ENCODE data around the gene TMEM238. TPM values are rescaled to one million over a fixed set of nuclear protein-coding genes. Genes with fewer than 3 reads are reported as not detected.
A peak's percentile ranks its signal among the peaks of the same experiment; 100 is the strongest.

TMEM238 gene
- total RNA-seq, 1 donor from 2014 or later, result 1.4 TPM

DNA sequence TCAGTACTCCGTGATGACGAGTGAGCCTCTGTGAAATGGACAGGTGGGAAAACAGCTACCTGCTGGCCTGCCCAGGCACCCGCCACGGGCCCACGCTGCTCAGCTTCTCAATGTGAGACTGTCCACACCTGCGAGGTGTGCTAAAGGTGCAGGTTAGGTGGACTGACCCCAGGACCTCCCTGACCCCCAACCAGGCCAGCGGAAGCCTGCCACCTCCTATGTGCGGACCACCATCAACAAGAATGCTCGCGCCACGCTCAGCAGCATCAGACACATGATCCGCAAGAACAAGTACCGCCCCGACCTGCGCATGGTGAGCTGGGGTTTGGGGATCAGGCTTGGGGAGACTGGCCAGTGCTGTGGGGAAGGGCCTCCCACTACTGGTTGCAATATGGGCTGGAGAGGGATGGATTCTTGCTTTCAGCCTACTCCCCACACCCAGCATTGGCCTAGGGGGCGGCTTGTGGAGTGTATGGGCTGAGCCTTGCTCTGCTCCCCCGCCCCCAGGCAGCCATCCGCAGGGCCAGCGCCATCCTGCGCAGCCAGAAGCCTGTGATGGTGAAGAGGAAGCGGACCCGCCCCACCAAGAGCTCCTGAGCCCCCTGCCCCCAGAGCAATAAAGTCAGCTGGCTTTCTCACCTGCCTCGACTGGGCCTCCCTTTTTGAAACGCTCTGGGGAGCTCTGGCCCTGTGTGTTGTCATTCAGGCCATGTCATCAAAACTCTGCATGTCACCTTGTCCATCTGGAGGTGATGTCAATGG is 3.8 kb upstream of the TMEM238 start:
- no peak for DNase-seq (ENCODE audit: low read depth)
- H3K36me3 ChIP-seq (ENCODE audit: control insufficient read depth, insufficient read depth, low read length), result peaks cover 4% of the 10 kb centered on the region
- TF ChIP-seq, protein P1, sequence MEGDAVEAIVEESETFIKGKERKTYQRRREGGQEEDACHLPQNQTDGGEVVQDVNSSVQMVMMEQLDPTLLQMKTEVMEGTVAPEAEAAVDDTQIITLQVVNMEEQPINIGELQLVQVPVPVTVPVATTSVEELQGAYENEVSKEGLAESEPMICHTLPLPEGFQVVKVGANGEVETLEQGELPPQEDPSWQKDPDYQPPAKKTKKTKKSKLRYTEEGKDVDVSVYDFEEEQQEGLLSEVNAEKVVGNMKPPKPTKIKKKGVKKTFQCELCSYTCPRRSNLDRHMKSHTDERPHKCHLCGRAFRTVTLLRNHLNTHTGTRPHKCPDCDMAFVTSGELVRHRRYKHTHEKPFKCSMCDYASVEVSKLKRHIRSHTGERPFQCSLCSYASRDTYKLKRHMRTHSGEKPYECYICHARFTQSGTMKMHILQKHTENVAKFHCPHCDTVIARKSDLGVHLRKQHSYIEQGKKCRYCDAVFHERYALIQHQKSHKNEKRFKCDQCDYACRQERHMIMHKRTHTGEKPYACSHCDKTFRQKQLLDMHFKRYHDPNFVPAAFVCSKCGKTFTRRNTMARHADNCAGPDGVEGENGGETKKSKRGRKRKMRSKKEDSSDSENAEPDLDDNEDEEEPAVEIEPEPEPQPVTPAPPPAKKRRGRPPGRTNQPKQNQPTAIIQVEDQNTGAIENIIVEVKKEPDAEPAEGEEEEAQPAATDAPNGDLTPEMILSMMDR (IDR thresholded peaks at IDR 0.05; ENCODE audit: insufficient read depth, low read length, poor library complexity, severe bottlenecking), result no peak
- peak overlapping the region; percentile 82 for H3K4me3 ChIP-seq (ENCODE audit: low read depth, low read length)
- no peaks in the 10 kb centered on the region for H3K27me3 ChIP-seq (ENCODE audit: control insufficient read depth, insufficient read depth, low read length)

DNA sequence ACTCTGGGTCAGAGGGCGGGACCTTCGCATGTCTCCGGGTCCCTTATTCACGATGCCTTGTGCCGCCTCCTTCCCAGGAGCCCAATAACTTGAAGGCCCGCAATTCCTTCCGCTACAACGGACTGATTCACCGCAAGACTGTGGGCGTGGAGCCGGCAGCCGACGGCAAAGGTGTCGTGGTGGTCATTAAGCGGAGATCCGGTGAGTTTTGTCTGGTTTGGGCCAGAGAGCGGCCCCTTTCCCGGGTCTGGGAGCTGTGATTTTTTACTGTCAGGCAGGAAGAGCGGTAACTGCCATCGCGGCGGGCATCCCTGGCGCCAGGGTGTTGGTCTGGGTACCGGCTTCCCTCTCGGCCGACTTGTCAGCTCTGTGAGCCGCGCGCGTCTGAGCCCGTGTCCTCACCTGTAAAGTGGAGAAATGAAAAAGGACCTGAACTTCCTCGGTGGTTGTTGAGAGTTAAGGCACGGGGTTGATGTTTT is 2.4 kb upstream of the TMEM238 start:
- no peak for DNase-seq (ENCODE audit: low read depth)
- H3K27me3 ChIP-seq (ENCODE audit: control insufficient read depth, insufficient read depth, low read length), result no peaks in the 10 kb centered on the region
- TF ChIP-seq, protein P1 (IDR thresholded peaks at IDR 0.05; ENCODE audit: insufficient read depth, low read length, poor library complexity, severe bottlenecking), result no peak

DNA sequence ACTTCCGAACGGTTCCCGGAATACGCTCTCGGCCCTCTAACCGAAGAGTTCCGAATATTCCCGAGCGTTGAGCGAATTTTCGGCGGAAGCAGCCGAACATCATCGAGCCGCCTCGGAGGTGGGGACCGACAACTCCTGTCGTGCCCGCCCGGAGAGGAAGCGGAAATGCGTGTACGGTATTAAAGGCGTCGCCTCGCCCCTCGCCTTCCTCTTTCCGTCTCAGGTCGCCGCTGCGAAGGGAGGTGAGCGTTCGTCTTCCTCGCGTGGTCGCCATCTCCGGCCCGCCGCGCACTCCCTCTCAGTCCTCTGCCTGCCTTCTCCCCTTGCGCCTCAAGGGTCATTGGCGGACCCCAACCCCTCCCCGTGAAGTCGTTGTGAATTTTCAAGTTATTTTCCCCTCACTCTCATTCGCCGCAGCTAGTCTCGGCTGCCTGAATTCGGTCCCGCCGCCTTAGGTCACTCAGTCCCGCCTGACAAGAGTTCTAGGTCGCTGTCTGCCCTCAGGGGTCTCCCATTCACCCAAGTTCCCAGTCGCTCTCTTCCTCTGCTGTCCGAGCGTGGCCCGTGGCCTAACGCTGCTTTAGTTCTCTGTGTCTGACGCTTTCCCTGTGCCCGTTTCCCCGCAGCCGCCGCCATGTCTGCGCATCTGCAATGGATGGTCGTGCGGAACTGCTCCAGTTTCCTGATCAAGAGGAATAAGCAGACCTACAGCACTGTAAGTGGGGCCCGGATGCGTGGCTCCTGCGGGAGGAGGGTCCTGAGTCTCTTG is 1.8 kb upstream of the TMEM238 start, which contains the start of gene RPL28:
RPL28 (plus strand) TSS at position 209 of the 769 bp plus-strand sequence; CDS start at position 635, 426 bp downstream.
- Histone ChIP-seq H3K4me3 (ENCODE audit: low read depth, low read length) (peak within 1 kb of the TSS; percentile 82), H3K27me3 (ENCODE audit: control insufficient read depth, insufficient read depth, low read length) (no peaks in the 10 kb centered on the region), H3K36me3 (ENCODE audit: control insufficient read depth, insufficient read depth, low read length) (peaks cover 4% of the 10 kb centered on the region)
- peak; percentile 78 for DNase-seq (ENCODE audit: low read depth)
- TF ChIP-seq, protein P1 (IDR thresholded peaks at IDR 0.05; ENCODE audit: insufficient read depth, low read length, poor library complexity, severe bottlenecking), result no peak

More for the DNA sequence above, 2.4 kb upstream of the TMEM238 start:
- peaks cover 4% of the 10 kb centered on the region for H3K36me3 ChIP-seq (ENCODE audit: control insufficient read depth, insufficient read depth, low read length)
- H3K4me3 ChIP-seq (ENCODE audit: low read depth, low read length), result peak overlapping the region; percentile 82

DNA sequence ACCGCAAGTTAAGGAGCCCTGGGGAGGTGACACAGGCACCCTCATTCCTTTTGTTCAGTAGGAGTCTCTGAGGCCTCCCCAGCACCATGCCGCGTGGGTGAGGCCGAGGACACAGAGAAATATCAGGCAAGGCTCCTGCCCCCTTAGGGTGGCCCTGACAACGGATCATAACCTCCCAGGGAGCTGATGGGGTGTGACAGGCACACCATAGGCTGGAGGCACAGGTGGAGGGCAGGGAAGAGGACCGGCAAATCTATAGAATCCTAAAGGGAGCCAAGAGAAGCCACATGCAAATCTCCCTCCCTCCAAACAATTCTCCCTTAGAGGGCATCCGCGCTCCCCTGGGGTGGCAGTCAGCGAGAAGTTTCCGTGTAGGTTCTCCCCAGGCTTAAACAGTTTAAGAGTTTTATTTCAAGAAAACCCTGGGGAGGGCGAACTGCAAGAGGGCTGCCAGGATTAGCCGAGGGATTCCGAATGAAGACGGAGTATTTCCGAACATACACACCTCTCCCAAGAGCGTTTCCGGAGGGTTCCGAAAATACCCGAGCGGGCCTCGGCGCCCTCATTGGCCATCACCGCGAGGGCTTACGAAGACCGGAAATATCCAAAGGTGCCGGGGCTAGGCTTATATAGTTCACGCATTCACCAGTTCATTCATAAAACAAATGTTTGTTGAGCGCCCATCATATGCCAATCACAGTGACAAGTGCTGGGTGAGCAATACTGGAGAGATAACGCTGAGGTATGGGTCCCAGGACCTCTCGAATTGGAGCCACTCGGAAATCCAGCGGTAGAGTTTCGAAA is 1.0 kb upstream of the TMEM238 start:
- H3K27me3 ChIP-seq (ENCODE audit: control insufficient read depth, insufficient read depth, low read length), result no peaks in the 10 kb centered on the region
- H3K36me3 ChIP-seq (ENCODE audit: control insufficient read depth, insufficient read depth, low read length), result peaks cover 4% of the 10 kb centered on the region
- TF ChIP-seq, protein P1 (IDR thresholded peaks at IDR 0.05; ENCODE audit: insufficient read depth, low read length, poor library complexity, severe bottlenecking), result no peak
- H3K4me3 ChIP-seq (ENCODE audit: low read depth, low read length), result peak overlapping the region; percentile 33
- peak; percentile 90 for DNase-seq (ENCODE audit: low read depth)

DNA sequence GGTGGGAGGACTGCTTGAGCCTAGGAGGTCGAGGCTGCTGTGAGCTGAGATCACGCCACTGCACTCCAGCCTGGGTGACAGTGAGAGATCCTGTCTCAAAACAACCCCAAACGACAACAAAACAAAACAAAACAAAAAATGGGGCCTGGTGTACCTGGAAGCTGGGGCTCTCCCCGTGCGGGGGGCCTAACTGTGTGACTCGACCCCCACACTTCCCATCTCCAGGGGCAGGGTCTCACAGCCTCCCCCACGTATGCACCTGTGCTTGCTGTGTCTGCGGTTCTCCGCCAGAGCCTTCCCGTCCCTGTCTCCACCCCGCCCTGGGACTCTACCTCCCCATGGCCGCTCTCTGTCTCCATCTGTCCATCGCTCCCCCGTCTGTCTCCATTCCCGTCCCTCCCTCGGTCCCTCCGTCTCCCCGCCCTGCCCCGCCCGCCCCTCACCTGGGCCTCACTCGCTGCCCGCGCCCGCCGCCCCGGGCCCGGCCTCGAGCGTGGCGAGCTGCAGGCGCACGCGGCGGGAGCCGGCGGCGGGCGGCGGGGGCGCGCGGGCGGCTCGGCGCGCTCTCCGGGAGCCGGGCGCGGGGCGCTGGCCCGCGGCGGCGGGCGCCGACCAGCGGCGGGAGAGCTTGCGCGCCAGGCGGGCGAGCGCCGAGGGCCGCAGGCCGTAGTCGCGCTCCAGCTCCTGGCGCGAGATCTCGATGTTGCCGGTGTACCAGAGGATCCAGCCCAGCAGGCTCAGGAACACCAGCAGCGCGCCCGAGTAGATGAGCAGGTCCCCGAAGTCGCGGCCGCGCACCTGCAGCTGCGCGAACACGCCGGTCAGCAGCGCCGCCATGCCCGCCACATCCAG is 587 bp downstream of the TMEM238 start:
- H3K4me3 ChIP-seq (ENCODE audit: low read depth, low read length), result peak overlapping the region; percentile 40
- no peaks in the 10 kb centered on the region for H3K27me3 ChIP-seq (ENCODE audit: control insufficient read depth, insufficient read depth, low read length)
- TF ChIP-seq, protein P1 (IDR thresholded peaks at IDR 0.05; ENCODE audit: insufficient read depth, low read length, poor library complexity, severe bottlenecking), result no peak
- no peaks in the 10 kb centered on the region for H3K36me3 ChIP-seq (ENCODE audit: control insufficient read depth, insufficient read depth, low read length)
- no peak for DNase-seq (ENCODE audit: low read depth)
